KMS-11 (cell line): Measurements from ENCODE around the gene IFT25.
"Not testable (repeated sequence)": the region's sequence is repeated elsewhere in the genome, so short reads cannot be mapped to it uniquely, and the experiment has no call there.

Source experiments
- H2AFZ ChIP-seq: fragments of 200-600 bp; sonication (generic); 2 replicates; pipeline ENCODE4 v1.6.1; 2016; ENCODE audit warnings: antibody characterized with exemption, mixed run types, low read depth
- H3K27ac ChIP-seq: fragments of 200-600 bp; sonication (generic); 2 replicates; pipeline ENCODE4 v1.6.1; 2016; ENCODE audit warnings: mild to moderate bottlenecking, mixed run types
- H3K27me3 ChIP-seq: fragments of 200-600 bp; sonication (generic); 2 replicates; pipeline ENCODE4 v1.6.1; 2017; ENCODE audit warnings: mild to moderate bottlenecking, low read depth, mixed run types, moderate library complexity; ENCODE audit not compliant: insufficient read depth
- H3K36me3 ChIP-seq: fragments of 200-600 bp; sonication (generic); 2 replicates; pipeline ENCODE4 v1.6.1; 2017; ENCODE audit warnings: mild to moderate bottlenecking, mixed run types; ENCODE audit not compliant: insufficient read depth
- H3K4me1 ChIP-seq: fragments of 200-600 bp; sonication (generic); 2 replicates; pipeline ENCODE4 v1.6.1; 2016; ENCODE audit warnings: mild to moderate bottlenecking, low read depth, mixed run types; ENCODE audit not compliant: poor library complexity, severe bottlenecking
- H3K4me2 ChIP-seq: fragments of 200-600 bp; sonication (generic); 2 replicates; pipeline ENCODE4 v1.7.0; 2016; ENCODE audit warnings: mild to moderate bottlenecking, mixed run types
- H3K4me3 ChIP-seq: fragments of 200-600 bp; sonication (generic); IDR thresholded peaks from 2 replicates; pipeline ENCODE4 v1.6.1; 2017; ENCODE audit warnings: low read depth, low read length, mixed read lengths; ENCODE audit not compliant: insufficient read depth
- H3K79me2 ChIP-seq: fragments of 200-600 bp; sonication (generic); 2 replicates; pipeline ENCODE4 v1.6.1; 2016; ENCODE audit warnings: low read depth, mixed run types; ENCODE audit not compliant: insufficient read depth
- H3K9ac ChIP-seq: fragments of 200-600 bp; sonication (generic); 2 replicates; pipeline ENCODE4 v1.6.1; 2016; ENCODE audit warnings: mild to moderate bottlenecking, mixed run types
- H4K20me1 ChIP-seq: fragments of 200-600 bp; sonication (generic); 2 replicates; pipeline ENCODE4 v1.6.1; 2016; ENCODE audit warnings: mild to moderate bottlenecking, mixed run types; ENCODE audit not compliant: insufficient read depth
- TF ChIP-seq, protein P1 (sequence below): fragments of 200-600 bp; sonication (generic); conservative IDR thresholded peaks from 2 replicates; pipeline ENCODE4 v1.6.1; 2017; ENCODE audit warnings: low read depth, mild to moderate bottlenecking, antibody characterized with exemption, low read length, moderate library complexity, mixed read lengths

The IFT25 gene

DNA sequence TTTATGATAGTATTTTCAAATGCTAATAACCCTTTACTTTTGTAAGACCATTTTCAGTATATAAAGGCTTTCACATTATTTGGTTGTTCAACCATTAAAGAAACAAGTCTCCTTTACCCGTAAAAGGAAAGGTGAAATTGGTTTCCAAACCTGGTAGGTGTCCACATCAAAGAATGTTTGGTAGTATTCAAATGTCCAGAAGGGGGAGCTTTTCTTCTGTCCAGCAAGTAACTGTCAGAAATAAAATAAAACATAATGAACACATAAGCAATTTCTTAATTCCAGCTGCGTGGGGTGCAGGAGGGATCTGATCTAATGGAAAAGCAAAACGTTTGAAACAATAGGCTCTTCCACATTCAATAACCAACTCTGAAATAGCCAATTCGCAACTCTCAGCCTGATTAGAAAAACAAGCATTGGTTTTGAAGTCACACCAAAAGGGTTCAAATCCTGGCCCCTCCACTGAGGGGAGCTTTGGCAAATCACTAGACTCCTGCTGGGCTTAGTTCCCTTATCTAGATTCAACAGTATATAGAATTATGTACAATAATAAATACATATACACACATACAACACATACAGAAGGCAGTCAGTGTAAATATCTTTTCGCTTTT, 66.9 kb downstream of the IFT25 start:
- TF ChIP-seq, protein P1, sequence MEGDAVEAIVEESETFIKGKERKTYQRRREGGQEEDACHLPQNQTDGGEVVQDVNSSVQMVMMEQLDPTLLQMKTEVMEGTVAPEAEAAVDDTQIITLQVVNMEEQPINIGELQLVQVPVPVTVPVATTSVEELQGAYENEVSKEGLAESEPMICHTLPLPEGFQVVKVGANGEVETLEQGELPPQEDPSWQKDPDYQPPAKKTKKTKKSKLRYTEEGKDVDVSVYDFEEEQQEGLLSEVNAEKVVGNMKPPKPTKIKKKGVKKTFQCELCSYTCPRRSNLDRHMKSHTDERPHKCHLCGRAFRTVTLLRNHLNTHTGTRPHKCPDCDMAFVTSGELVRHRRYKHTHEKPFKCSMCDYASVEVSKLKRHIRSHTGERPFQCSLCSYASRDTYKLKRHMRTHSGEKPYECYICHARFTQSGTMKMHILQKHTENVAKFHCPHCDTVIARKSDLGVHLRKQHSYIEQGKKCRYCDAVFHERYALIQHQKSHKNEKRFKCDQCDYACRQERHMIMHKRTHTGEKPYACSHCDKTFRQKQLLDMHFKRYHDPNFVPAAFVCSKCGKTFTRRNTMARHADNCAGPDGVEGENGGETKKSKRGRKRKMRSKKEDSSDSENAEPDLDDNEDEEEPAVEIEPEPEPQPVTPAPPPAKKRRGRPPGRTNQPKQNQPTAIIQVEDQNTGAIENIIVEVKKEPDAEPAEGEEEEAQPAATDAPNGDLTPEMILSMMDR, result peak; percentile 88
- no peak overlapping the region for H2AFZ ChIP-seq
- H3K4me3 ChIP-seq, result no peak overlapping the region
- H3K79me2 ChIP-seq, result no peaks in the 10 kb centered on the region
- H3K4me1 ChIP-seq, result no peaks in the 10 kb centered on the region
- H3K36me3 ChIP-seq, result no peaks in the 10 kb centered on the region
- no peak overlapping the region for H3K9ac ChIP-seq
- H3K27ac ChIP-seq, result no peak overlapping the region
- no peak overlapping the region for H3K4me2 ChIP-seq
- no peaks in the 10 kb centered on the region for H4K20me1 ChIP-seq
- no peaks in the 10 kb centered on the region for H3K27me3 ChIP-seq

DNA sequence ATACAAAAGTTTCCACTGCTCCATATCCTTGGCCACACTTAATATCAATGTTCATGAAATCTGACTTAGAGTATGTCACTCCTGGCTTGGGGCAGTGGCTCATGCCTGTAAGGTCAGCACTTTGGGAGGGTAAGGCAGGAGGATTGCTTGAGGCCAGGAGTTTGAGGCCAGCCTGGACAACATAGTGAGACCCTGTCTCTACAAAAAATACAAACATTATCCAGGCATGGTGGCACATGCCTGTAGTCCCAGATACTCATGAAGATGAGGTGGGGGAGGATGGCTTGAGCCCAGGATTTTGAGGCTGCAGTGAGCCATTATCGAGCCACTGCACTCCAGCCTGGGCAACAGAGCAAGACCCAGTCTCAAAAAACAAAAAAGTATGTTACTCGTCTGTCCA, 70.3 kb downstream of the IFT25 start:
- H3K79me2 ChIP-seq, H3K27me3 ChIP-seq, H3K4me1 ChIP-seq, H3K27ac ChIP-seq, H3K4me2 ChIP-seq, H3K9ac ChIP-seq, H4K20me1 ChIP-seq, H2AFZ ChIP-seq, H3K4me3 ChIP-seq, H3K36me3 ChIP-seq: not testable (repeated sequence)

DNA sequence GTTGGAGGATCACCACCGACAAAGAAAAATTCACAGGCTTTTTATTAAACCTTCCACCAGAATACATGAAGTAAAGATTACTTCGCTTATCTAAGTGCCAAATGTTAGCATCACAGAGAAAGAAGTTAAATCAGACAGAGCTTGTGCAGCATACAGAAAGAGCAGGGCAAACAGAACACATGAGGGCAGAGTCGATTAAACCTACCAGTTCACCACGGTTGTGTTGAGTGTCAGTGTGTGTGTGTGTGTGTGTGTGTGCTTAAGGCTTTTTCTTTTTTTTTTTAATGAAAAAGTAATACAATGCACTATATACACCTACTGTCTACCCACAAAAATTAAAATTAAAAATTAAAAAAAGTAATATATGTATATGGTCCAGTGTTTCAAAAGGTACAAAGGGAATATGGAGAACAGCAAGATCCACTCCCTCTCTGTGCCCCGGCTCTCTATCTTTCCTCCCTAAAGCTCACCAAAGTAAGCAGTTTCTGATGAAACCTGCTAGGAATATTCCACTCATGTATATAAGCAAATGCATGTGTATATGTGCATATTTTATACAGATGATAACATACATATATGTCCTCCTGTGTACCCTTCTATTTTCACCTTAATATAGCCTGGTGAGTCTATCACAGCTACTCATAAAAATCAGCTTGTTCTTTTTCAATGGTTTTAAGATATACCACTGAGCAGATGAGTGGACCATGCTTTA, 73.6 kb downstream of the IFT25 start:
- H3K79me2 ChIP-seq, result no peaks in the 10 kb centered on the region
- TF ChIP-seq, protein P1, result no peak
- no peaks in the 10 kb centered on the region for H4K20me1 ChIP-seq
- no peak overlapping the region for H3K4me3 ChIP-seq
- H3K36me3 ChIP-seq, result no peaks in the 10 kb centered on the region
- no peak overlapping the region for H3K27ac ChIP-seq
- H2AFZ ChIP-seq, result no peak overlapping the region
- H3K4me1 ChIP-seq, result no peaks in the 10 kb centered on the region
- no peaks in the 10 kb centered on the region for H3K27me3 ChIP-seq
- H3K9ac ChIP-seq, result no peak overlapping the region
- H3K4me2 ChIP-seq, result no peak overlapping the region
